ENCODE measurements around the gene C3orf52. TPM values are rescaled to one million over a fixed set of nuclear protein-coding genes. Genes with fewer than 3 reads are reported as not detected.

C3orf52 gene
- polyA plus RNA-seq, 12 donors: 3.6 to 8.1 (median 4.2) TPM; not detected in 1

GRCh38 chr3:112117415-112117814 lies 31.2 kb downstream of the C3orf52 start:
- DNase-seq: no peak

- DNase-seq: no peak
Measured at GRCh38 chr3:112117841-112118571, 31.8 kb downstream of the C3orf52 start.

GRCh38 chr3:112119962-112120836 lies 34.0 kb downstream of the C3orf52 start:
- no peak for DNase-seq

- DNase-seq: no peak
Measured at GRCh38 chr3:112121577-112122547, 35.7 kb downstream of the C3orf52 start.

- DNase-seq: no peak
Measured at GRCh38 chr3:112122870-112123269, 36.7 kb downstream of the C3orf52 start.

GRCh38 chr3:112123548-112123947 lies 37.4 kb downstream of the C3orf52 start:
- DNase-seq: no peak

- no peak for DNase-seq
Measured at GRCh38 chr3:112124907-112125607, 38.9 kb downstream of the C3orf52 start.

- DNase-seq: no peak
Measured at GRCh38 chr3:112126511-112126911, 40.3 kb downstream of the C3orf52 start.

GRCh38 chr3:112127522-112128494 lies 41.6 kb downstream of the C3orf52 start:
- no peak for DNase-seq

GRCh38 chr3:112128843-112129727 lies 42.9 kb downstream of the C3orf52 start:
- peak; percentile 49 for DNase-seq

- DNase-seq: no peak
Measured at GRCh38 chr3:112129925-112130637, 43.9 kb downstream of the C3orf52 start.

- no peak for DNase-seq
Measured at GRCh38 chr3:112130638-112130993, 44.4 kb downstream of the C3orf52 start.

GRCh38 chr3:112131111-112131510 lies 44.9 kb downstream of the C3orf52 start:
- no peak for DNase-seq

- DNase-seq: no peak
Measured at GRCh38 chr3:112132088-112132487, 45.9 kb downstream of the C3orf52 start.

GRCh38 chr3:112132554-112132953 lies 46.4 kb downstream of the C3orf52 start:
- DNase-seq: no peak

- DNase-seq: no peak
Measured at GRCh38 chr3:112132975-112133448, 46.8 kb downstream of the C3orf52 start, which contains the start of gene GCSAM. GCSAM (minus strand) TSS chr3:112133248; CDS start chr3:112133120, 128 bp downstream.

GRCh38 chr3:112133626-112134334 lies 47.6 kb downstream of the C3orf52 start:
- no peak for DNase-seq
